Fibroblast of skin of right biceps (primary cell): ENCODE data around the gene DMRTA2.
"Not testable (repeated sequence)": the region's sequence is repeated elsewhere in the genome, so short reads cannot be mapped to it uniquely, and the experiment has no call there.

Experiments used
- DNase-seq: peaks from one replicate; pipeline ENCODE4 v3.0.0-alpha.2; 2013

Gene DMRTA2

DNA sequence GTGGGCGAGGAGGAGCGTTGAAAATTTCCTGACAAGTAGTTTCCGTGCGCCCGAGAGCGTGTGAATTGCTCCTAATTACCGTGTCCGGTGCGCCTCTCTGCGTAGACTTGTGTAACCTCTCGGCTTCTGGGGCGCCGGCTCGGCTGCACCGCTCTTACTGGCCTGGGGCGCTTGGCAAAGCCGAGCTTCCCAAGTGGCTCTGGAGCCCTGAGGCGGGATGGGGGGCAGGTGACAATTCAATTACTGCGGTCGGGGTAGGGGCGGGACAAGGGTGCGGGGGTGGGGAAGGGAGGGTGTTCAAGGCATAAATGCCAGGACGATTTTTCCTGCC, 392 bp upstream of the DMRTA2 start:
- no peak for DNase-seq

DNA sequence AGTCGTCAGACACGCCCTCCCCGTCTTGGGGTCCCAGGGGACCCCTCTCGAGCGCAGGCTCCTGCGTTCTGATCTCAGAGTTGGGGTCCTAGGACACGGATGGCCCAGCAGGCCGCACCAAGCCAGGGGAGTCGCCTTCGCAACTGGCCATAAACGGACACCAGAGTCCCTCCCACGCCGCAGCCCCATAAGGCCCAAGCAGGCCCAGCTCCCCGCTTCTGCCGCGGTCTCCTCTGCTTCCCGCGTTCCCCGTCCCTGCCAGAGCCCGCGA, 633 bp downstream of the DMRTA2 start:
- no peak for DNase-seq

DNA sequence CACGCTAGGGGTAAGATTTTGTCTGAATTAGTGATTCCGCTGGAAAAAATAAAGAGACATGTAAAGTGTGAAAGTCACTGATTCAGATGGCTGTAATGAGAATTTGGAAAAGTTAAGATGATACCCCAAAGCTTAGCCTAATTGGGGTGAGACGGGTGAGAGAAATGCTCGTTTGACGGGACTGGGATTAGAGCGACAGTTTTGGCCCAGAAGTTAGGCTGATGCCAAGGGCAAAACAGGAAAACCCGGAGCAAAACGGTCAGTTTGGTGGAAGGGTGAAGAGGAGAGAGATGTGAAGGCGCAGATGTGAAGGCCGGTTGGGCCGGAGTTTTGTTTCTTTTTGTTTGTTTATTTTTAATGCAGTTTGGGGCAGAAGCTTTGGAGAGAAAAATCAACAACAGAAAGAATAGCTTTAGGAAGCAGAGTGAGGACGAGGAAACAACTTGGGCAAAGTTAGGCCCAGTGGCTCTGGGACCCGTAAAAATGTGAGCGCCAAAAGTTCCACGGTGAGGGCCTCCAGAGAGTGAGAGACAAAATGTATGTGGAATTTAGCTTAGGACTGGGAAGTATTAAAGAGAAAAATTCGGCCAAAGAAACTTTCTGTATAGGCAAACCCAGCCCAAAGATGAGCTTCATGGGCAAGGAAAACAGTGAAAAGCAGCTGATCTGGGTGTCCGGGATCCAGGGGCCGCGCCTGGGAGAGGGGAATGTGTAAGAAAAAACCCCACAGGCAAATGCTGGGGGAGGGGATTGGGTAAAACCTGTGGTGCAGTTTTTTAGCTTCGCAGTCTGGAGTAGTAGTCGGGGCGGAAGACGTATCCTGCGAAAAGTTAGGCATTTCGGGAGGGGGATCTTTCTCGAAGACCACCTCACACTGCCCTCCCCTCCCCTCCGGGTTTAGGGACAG, 1.2 kb downstream of the DMRTA2 start:
- DNase-seq, result no peak

DNA sequence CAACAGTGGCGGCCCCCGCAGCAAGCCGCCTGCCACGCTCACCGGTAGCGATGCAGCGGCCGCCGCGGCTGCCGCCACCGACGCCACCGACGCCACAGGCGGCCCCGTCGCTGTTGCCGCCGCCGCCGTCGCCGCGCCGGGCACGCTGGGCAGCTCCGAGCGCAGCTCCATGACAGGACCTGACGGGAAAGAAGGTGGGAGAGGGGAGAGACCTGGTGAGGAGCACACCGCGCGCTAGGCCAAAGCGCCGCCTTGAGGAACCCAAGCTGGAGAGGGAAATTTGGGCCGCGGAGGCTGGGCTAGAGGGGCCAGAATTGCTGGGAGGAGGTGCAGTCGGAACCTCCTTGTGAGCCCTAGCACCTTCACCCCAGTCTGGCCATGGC, 1.9 kb downstream of the DMRTA2 start:
- DNase-seq, result no peak

DNA sequence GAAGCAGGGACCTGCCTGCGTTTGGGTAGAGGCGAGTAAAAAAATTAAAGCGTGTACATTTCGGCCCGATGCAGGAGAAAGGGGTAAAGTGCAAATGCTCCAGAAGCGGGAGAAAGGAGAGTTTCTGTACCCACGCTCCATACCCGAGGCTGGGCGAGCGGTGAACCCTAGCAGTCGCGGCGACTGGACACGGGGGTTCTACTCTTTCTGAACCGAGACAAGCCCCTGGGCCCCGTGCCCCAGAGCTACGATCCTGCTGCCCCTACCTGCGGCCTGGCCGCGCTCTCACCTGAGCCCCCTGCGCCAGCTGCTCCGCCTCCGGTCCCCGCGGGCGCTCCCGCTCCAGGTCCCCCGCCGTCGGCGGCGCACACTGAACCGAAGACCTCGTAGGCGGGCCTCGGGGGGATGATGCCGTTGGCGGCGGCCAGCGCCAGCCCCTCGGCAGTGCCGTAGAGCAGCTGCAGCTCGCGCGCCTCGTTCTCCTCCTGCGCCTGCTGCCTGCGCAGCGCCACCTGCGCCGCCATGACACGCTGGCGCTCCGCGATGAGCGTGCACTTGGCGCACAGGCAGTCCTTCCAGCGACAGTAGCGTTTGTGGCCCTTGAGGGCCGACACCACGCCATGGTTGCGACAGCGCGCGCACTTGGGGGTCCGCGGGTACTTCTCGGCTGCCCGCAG, 2.4 kb downstream of the DMRTA2 start:
- DNase-seq, result no peak

DNA sequence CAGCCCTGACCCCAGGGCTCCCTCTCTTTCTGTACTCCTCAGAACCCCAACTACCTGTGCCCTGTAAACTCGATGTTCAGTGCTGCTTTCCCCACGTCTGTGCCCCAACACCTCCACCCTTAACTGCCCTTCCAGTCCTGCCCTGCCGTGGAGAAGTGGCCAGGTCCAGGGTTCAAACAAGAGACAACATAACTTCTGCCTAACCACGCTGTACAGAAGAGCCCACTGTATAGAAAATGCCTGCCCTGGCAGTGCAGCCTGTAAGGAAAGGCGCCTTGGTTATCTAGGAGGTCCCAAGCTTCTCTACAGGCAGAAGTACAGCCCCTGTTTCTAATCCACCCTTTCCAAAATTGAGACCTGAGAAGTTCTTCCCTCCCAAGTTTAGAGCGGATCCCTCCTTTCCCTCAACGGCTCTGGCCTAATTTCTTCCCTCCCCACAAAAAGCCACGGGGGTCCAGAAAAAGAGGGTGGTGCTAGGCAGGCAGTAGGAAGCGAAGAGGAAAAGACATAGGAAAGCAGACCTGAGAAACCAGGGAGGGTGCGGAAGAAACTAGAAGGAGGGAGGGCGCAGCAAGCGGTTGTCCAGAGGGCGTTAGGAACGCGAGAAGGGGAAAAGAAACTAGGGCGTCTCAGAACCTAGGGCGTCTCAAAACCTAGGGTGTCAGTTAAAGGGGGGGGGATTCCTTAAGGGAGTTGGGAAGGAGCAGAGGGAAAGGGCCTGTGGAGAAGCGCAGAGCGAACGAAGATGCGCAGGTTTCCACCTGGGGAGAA, 3.2 kb downstream of the DMRTA2 start:
- DNase-seq, result no peak

DNA sequence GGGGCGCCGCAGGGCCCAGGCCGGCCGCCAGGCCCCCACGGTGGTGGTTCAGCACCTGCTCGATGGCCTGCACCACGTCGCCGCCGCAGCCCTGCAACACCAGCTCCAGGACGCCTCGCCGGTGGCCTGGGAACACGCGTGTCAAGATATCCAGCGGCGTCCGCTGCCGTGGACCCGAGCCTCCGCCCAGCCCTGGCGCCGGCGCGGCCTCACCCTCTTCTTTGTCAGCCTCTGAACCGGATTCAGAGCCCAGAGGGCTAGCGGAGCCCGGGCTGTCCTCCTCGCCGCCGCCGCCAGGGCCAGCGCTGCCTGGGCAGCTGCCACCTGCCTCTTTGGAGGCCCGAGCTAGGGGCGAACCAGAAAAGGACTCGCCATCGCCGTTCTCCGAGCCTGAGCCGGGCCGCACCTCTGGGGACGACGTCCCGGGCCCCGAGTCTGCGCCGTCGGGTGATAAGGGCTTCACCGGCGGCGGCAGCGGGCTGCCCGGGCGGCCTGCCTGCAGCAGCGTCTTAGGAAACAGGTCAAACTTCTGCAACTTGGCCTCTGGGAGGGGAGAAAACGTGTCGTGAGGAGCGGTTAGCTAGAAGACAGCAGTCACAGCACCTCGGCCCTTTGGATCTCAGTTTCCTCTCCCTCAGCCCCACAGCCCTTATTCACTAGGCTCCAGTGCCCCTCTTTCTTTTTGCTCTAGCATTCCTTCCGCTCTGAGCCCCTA, 3.9 kb downstream of the DMRTA2 start:
- DNase-seq, result no peak

DNA sequence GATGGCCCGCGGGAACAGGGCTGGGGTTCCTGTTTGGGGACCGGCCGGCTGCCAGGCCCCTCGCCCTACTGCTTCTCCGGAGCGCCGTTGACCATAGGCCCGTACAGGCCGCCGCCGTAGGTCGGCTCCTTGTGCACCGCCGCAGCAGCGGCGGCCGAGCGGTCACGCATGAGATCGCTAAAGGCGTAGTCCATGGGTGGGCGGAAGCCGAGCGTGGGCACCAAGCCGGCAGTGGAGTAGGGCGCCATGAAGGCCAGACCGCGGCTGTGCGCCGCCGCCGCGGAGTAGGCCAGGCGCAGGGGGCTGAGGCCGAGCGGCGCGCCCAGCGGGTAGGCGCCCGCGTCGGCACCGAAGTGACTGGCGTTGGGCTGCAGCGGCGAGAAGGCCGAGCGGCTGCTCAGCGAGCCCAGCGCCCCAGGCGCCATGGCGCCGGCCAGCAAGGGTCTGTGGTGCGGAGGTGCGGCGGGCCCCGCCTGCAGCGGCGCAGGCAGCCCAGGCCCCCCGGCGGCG, 4.6 kb downstream of the DMRTA2 start:
- no peak for DNase-seq

DNA sequence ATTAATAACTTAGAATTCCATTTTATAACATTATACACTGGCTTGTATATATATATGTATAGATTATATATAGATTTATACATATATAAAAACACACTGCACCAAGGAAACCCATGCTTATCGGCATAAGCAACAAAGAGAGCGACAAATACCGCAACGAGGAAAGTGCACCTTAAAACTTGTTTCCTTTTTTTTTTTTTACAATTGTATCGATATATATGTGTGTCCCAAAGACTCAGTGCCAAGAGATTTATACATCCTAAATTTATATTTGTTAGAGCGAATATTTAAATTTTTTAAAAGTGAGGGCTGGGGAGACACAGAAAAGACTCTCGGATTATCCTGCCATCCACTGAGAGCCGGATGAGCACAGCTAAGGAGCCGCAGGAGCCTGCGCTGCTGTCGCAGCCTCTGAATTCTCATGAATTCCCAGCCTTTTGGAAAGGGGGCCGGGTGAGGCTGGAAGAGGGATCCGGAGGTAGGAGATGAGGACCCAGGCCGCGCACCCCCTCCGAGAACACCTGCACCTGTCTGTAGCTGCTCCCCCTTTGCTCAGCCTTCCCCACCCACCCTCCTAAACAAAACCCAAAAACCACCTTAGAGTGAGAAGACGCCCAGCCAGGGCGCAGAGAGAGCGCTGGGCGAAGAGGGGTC, 5.2 kb downstream of the DMRTA2 start:
- no peak for DNase-seq

DNA sequence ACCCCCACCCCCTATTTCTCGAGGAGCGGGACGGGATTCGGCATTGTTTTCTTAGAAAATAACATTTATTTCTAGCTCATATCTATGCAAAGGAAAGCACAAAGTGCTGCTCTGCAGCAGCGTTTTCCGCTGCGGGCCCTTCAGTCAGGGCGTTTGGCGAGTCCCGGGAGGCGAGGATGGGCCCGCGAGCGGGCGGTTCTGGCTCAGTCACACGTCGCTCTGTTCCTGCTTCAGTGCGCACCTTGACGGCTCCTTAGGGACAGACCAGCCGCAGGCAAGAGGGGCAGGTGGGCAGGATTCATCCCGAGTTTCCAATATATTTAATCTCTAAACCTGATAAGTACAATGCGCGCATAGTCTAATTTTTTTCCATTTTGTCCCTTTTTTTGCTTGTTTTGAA, 5.7 kb downstream of the DMRTA2 start:
- no peak for DNase-seq

DNA sequence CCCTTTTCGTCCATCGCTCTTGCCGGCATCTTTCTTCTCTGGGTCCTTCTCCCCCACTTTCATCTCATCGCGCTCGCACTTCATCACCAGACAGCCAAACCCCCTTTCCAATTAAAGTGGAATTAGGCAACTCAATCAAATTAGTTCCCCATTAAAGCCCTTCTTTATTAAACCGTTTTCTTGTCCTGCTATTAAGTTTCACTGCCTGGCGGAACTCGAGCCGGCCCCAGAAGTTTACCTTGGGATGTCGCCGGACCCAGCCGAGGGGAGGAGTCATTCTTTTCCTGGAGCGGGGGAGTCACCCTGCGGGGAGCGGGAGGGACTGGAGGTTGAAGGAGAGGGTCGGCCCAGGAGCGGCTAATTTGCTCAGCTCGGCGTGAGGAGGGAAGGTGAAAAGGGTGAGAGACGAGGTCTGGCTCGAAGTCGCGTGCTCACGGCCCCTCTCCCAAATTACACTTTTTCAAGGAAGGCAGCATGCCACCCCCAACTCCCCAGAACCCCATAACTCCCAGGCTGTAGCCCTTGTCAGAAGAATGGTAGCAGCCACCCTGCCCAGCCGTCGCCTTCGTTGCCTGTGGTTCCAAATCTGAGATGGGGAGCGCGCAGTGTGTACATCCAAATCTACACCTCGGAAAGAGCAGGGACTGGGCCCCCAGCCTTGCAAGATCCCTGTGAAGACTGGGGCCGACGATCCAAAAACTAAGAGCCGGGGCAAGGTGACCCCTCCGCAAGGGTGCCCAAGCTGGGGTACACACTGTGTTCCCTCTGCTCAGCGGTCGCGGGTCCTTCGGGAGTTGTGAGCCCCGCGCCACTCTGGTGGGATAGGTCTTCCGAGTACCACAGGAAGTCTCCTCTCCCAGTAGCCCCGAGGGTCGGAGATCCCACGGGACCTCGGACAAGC, 6.4 kb downstream of the DMRTA2 start:
- no peak for DNase-seq

DNA sequence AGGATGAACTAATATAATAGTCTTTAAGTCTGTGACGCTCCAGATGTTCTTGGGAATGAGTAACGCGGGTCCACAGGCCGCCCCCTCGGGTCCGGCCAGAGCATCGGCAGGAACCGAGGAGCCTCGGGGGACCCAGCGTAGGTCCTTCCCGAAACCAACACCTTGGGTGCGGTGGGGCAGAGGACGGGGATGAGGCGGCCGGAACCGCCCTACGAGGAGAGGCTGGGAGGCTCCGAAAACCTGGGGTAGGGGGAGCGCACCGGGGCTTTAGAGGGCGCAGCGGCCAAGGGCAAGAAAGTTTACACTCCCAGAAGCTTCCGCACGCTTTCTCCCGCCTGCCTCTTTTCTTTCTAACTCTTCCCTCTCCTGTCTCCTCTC, 7.1 kb downstream of the DMRTA2 start:
- DNase-seq, result no peak

DNA sequence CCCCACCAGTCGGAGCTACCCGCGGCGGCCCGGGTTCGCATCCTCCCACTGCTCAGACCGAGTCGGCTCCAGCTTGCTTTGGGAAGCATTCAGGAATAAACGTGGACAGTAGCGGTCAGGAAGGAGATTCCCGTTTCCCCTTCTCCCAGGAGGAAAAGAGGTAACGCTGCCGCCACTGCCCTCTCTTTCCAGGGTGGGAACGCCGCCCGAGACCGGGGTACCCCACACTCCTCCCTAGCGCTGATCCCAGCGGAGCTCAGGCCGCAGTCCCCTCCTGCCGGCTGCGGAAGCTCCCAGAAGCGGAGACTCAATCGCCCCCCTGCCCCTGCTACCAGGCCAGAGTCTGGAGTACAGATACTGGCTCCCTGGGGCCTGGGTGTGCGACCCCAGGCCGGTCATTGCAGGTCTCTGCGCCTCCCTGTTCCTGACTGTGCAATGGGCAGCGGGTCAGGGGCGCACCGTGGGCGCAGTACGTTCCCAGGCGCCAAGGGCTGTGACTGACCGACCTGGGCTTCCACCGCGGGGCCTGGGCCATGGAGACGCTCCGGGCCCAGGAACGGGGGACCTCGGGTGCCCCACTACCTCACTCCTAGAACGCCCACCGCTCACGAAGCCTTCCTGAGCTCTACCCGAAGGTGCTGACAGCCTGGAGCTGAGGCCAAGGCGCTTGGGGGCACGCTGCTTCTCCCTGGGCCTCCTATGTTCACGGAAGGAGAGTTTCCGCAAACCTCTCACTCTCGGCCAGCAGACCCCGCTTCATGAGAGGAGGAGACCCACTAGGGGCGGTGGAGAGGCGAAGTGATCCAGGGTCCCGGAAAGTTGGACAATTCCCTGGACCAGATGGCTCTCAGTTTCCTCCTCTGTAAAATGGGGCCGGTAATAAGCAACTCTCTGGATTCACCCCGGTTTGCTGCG, 7.8 kb downstream of the DMRTA2 start:
- no peak for DNase-seq

DNA sequence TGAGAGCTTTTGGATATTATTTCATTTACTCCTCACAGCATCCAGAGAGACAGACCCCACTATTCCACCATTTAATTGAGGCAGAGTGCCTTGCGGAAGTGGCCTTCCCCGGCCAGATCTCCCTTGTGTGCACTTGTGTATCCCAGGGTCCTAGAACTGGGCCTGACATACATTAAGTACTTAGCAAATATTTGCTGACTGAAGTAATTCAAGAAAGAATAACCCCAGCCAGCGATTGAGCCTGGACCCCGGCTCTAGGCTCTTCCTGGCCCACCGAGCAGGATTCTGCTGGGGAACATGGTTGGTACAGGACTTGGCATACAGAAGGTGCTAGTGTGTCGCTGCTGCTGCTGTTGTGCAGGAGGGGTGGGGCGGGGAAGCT, 8.4 kb downstream of the DMRTA2 start:
- DNase-seq, result no peak

DNA sequence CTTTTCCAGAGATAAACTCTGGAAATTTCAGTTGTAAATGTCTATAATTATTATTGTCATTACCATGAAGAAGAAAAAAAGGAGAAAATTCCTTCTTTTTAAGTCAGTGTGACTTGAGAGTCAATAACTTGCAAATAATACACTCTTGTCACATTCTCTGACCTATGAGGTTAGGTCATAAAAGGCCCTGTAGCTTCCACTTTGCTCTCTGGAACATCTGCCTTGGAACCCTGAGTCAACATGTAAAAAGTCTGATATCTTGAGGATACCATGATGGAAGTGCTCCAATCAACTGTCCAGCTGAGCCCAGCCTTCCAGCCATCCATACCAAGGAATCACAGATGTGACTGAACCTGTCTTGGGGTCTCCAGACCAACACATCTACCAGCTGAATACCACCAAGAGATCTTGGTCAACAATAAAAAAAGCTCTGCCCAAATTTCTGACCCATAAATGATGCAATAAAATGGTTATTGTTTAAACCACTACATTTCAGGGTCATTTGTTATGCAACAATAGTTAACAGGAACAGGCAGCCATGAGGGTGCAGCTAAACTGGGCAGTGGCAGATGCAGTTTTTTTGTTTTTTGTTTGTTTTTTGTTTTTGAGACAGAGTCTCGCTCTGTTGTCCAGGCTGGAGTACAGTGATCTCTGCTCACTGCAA, 10.3 kb downstream of the DMRTA2 start:
- DNase-seq, result no peak

DNA sequence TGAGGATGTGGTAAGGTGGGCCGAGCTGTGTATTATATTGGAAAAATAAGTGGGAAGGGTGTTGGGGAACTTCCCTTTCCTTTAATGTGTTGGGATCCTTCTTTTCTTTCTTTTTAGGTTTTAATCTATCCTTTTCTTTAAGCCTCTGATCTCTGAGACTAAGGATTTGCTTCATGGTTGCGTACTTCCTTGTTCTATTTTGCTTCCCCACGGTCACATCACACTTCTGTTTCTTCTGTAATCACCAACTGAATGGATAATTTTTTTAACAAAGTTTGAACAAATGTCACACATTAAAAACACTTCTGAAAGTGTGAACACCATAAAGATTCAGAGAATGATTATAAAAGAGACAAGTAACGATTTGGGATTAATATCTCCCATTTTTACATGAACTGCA, 17.4 kb downstream of the DMRTA2 start:
- DNase-seq, result no peak

DNA sequence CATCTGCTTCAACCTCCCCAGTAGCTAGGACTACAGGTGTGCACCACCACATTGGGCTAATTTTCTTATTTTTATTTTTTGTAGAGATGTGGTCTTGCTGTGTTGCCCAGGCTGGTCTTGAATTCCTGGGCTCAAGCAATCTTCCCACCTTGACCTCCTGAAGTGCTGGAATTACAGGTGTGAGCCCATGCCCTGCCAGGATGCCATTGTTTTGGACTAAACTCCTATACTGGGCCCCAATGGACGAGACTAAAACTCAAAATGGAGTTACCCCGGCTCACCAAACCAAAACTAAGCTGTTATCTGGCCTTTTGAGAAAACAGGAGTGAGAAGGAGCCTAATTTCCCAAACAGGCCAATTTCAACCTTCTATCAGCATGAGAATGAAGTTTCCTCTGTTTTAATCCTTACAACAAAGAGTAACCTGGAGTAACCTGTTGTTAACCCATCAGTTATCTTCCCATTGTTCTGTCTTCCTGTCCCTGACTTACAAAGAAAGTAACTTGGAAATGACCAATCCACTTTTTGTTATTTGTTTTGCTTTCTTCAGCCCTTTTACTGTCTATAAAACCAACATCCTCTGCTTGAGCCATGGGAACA, 29.6 kb downstream of the DMRTA2 start:
- DNase-seq, result no peak

DNA sequence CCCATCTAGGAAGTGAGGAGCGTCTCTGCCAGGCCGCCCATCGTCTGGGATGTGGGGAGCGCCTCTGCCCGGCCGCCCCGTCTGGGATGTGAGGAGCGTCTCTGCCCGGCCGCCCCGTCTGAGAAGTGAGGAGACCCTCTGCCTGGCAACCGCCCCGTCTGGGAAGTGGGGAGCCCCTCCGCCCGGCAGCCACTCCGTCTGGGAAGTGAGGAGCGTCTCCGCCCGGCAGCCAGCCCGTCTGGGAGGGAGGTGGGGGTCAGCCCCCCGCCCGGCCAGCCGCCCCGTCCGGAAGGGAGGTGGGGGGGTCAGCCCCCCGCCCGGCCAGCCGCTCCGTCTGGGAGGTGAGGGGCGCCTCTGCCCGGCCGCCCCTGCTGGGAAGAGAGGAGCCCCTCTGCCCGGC, 41.7 kb downstream of the DMRTA2 start:
- DNase-seq, result not testable (repeated sequence)

DNA sequence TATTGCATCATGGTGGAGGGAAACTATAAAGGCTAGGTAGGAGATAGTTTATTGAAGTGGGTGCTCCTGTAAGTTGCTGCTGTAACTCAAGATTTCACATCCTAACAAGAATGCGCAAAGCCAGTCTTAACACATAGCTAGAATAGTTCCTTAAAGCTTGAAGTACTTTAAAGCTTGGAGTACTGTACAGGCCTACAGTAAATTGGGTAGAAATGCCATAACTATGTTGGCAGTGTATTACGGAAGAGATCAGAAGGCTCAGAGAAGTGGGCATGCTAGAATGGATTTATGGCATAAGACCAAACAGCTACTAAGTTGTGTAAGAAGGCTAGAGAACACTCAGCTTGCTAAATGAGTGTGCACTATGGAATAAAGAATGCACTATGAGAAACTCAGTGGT, 44.5 kb downstream of the DMRTA2 start:
- DNase-seq, result no peak

DNA sequence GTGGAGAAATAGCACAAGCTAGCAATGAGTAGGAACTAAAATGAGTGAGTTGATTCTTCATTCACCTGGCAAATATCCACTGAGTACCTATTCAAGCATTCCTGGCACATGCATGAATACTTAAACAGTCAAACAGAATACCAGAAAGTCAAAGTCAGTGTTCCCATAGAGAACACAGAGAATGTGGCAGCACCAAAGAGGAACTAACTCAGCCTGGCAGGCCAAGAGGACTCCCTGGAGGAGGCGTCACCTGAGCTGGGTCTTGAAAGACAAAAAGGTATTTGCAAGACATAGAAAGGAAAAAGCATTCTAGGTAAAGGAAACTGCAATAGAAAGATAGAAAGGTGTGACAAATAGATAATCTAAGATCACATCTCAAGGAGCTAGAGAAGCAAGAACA, 49.7 kb downstream of the DMRTA2 start:
- DNase-seq, result no peak
